ENCODE data around the gene GAST.

GAST gene

GRCh38 chr17:41750862-41751261 is 38.7 kb downstream of the GAST start:
- no peak for DNase-seq

GRCh38 chr17:41751288-41751687 is 39.2 kb downstream of the GAST start:
- DNase-seq, result no peak

- DNase-seq, result no peak
These were observed 41.9 kb downstream of the GAST start for GRCh38 chr17:41754066-41754465.

GRCh38 chr17:41758601-41759000 is 46.5 kb downstream of the GAST start:
- no peak for DNase-seq

- DNase-seq, result no peak
These were observed 48.7 kb downstream of the GAST start for GRCh38 chr17:41760878-41761277.

- no peak for DNase-seq
These were observed 50.3 kb downstream of the GAST start for GRCh38 chr17:41762391-41762790.

- no peak for DNase-seq
These were observed 50.7 kb downstream of the GAST start for GRCh38 chr17:41762841-41763240.

GRCh38 chr17:41763327-41763726 is 51.2 kb downstream of the GAST start:
- DNase-seq, result no peak
